GM12873 (cell line): ENCODE measurements around the gene RICTOR.
A peak's percentile ranks its signal among the peaks of the same experiment; 100 is the strongest.

Experiments used
- CTCF ChIP-seq: IDR thresholded peaks from 2 replicates; pipeline ENCODE4 v1.5.1; 2012; ENCODE audit warnings: low read depth, mild to moderate bottlenecking, moderate library complexity, low read length, control low read depth; ENCODE audit not compliant: insufficient read depth; ENCODE audit errors: missing control alignments

RICTOR gene

GRCh38 chr5:39006650-39007049 lies 67.5 kb downstream of the RICTOR start:
- TF ChIP-seq CTCF, result no peak

- peak; percentile 22 for TF ChIP-seq CTCF
Measured at GRCh38 chr5:39005566-39006232, 68.5 kb downstream of the RICTOR start.

- TF ChIP-seq CTCF, result no peak
Measured at GRCh38 chr5:39001683-39002082, 72.5 kb downstream of the RICTOR start.

- no peak for TF ChIP-seq CTCF
Measured at GRCh38 chr5:38999037-38999436, 75.2 kb downstream of the RICTOR start.

GRCh38 chr5:38997591-38997990 lies 76.6 kb downstream of the RICTOR start:
- no peak for TF ChIP-seq CTCF

- no peak for TF ChIP-seq CTCF
Measured at GRCh38 chr5:38996123-38996522, 78.1 kb downstream of the RICTOR start.

- peak; percentile 44 for TF ChIP-seq CTCF
Measured at GRCh38 chr5:38994324-38994927, 79.8 kb downstream of the RICTOR start.
